Measurements from ENCODE around the gene GULP1. TPM values are rescaled to one million over a fixed set of nuclear protein-coding genes. Genes with fewer than 3 reads are reported as not detected.
A peak's percentile ranks its signal among the peaks of the same experiment; 100 is the strongest.

The GULP1 gene
- total RNA-seq, 2 donors from 2014 or later, result 15.3 to 26.5 TPM

DNA sequence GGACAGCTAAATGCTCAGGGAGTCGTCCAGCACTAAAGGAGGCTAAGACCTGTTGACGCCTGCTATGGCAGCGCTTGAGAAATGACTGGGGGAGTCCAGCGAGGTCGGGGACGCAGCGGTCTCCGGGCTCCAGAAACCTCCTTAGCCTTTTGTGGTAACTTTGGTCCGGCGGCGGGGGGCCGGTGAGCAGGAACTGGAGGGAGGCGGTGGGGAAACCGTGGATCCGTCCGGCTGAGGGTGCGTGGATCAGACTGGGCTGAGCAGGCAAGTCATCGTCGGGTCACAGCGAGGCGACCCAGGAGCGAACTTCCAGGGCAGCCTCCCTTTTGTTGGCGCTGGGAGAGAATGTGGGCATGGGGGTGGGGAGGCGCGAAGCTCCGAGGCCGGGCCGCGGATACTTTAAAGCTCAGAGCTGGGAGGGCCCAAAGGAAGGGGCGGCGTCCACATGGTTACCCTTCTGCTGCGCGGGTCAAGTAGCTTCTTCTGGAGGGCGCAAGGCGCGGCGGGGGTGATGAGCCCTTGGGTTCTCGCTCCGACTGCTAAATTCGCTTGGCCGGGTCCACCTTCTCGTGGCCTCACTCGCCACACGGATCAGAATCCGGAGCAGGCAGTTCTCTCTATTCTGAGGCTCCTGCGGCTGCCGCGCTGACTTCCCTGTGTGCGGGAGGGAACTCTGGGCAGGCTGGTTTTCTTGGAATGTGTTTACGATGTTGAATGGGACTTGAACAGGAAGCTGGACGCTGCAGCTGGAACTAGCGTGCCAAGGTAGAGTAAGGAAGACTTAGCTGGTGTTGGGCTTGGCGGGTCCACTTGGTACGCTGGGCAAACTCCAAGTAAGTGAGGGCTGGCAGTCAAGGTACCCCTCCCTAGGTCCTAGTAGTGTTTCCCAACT, 920 bp downstream of the GULP1 start:
- Mint-ChIP-seq H3K27me3 (ENCODE audit: insufficient read depth) (peaks cover 46% of the 10 kb centered on the region), H3K27ac (peak overlapping the region; percentile 96), H3K4me1 (peaks cover 24% of the 10 kb centered on the region), H3K9me3 (no peaks in the 10 kb centered on the region), H3K36me3 (ENCODE audit: low read depth) (no peaks in the 10 kb centered on the region), H3K4me3 (peak overlapping the region; percentile 84)
- peak; percentile 95 for DNase-seq
- 0 to 1% methylated on average over 22 to 54 of the region's 54 CpGs for WGBS, 2 experiments (ENCODE audit: insufficient coverage in 1 of 2, insufficient read length in 1 of 2)
- H3K36me3 ChIP-seq (ENCODE audit: control insufficient read depth, insufficient read depth, low read length), result no peaks in the 10 kb centered on the region
- peaks cover 5% of the 10 kb centered on the region for H3K9me3 ChIP-seq (ENCODE audit: control insufficient read depth, low read length)
- peaks cover 50% of the 10 kb centered on the region for H3K27me3 ChIP-seq (ENCODE audit: control insufficient read depth, insufficient read depth, low read length, poor library complexity, severe bottlenecking)
- H3K9ac ChIP-seq (ENCODE audit: extremely low read depth, low read length, poor library complexity, severe bottlenecking), result peak overlapping the region; percentile 83
- no peaks in the 10 kb centered on the region for H3K4me1 ChIP-seq (ENCODE audit: control insufficient read depth, insufficient read depth, low read length)
- peak overlapping the region; percentile 94 for H3K27ac ChIP-seq (ENCODE audit: low read depth, low read length)
- TF ChIP-seq, protein P1, sequence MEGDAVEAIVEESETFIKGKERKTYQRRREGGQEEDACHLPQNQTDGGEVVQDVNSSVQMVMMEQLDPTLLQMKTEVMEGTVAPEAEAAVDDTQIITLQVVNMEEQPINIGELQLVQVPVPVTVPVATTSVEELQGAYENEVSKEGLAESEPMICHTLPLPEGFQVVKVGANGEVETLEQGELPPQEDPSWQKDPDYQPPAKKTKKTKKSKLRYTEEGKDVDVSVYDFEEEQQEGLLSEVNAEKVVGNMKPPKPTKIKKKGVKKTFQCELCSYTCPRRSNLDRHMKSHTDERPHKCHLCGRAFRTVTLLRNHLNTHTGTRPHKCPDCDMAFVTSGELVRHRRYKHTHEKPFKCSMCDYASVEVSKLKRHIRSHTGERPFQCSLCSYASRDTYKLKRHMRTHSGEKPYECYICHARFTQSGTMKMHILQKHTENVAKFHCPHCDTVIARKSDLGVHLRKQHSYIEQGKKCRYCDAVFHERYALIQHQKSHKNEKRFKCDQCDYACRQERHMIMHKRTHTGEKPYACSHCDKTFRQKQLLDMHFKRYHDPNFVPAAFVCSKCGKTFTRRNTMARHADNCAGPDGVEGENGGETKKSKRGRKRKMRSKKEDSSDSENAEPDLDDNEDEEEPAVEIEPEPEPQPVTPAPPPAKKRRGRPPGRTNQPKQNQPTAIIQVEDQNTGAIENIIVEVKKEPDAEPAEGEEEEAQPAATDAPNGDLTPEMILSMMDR (conservative IDR thresholded peaks at IDR 0.05), result no peak
- H3K4me3 ChIP-seq (ENCODE audit: low read length), result peak overlapping the region; percentile 84

DNA sequence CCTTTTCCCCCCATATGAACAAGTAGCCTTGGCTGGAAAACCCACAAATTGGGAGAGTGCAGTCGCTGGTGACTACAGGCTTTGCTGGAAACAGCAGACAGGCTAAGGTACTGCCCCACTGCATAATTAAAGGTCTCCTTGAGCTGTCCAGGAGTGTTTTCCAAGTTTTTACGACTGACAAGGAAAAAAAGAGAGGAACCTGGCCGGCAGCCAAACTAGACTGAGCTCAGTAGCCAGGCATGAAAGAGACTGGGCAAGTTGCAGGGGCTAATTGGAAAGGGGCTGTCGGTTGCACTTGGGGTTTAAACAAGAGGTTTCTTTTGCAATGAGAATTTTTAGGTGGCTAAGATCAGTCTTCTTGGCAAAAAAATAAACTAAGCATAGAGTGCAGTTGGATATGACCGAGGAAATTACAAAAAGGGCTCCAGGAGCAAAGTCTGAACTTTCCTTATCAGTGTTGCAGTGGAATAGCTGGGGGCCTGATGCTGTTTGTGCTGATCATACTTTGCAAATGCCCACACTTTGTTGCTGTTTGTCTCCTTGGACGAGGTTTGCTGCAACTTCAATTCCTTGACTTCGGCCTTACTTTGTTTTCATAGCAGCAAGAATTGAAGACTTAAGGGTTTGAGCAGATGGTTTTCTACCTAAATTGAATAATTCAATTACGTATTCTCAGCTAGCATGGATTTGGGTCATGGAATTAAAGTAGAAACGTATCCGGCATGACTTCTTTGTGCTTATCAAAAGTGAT, 2.1 kb downstream of the GULP1 start:
- Histone ChIP-seq H3K9ac (ENCODE audit: extremely low read depth, low read length, poor library complexity, severe bottlenecking) (peak overlapping the region; percentile 83), H3K27me3 (ENCODE audit: control insufficient read depth, insufficient read depth, low read length, poor library complexity, severe bottlenecking) (peaks cover 50% of the 10 kb centered on the region), H3K9me3 (ENCODE audit: control insufficient read depth, low read length) (peaks cover 12% of the 10 kb centered on the region), H3K4me1 (ENCODE audit: control insufficient read depth, insufficient read depth, low read length) (no peaks in the 10 kb centered on the region), H3K36me3 (ENCODE audit: control insufficient read depth, insufficient read depth, low read length) (no peaks in the 10 kb centered on the region), H3K27ac (ENCODE audit: low read depth, low read length) (peak overlapping the region; percentile 54), H3K4me3 (ENCODE audit: low read length) (peak overlapping the region; percentile 84)
- Mint-ChIP-seq H3K27me3 (ENCODE audit: insufficient read depth) (peaks cover 48% of the 10 kb centered on the region), H3K4me3 (peak overlapping the region; percentile 84), H3K4me1 (peaks cover 24% of the 10 kb centered on the region), H3K27ac (peak overlapping the region; percentile 96), H3K36me3 (ENCODE audit: low read depth) (no peaks in the 10 kb centered on the region), H3K9me3 (peaks cover 4% of the 10 kb centered on the region)
- peak; percentile 72 for DNase-seq
- WGBS, 2 experiments (ENCODE audit: insufficient coverage in 1 of 2, insufficient read length in 1 of 2), result 0 to 1% methylated on average over 4 to 10 of the region's 10 CpGs
- TF ChIP-seq, protein P1 (conservative IDR thresholded peaks at IDR 0.05), result no peak

DNA sequence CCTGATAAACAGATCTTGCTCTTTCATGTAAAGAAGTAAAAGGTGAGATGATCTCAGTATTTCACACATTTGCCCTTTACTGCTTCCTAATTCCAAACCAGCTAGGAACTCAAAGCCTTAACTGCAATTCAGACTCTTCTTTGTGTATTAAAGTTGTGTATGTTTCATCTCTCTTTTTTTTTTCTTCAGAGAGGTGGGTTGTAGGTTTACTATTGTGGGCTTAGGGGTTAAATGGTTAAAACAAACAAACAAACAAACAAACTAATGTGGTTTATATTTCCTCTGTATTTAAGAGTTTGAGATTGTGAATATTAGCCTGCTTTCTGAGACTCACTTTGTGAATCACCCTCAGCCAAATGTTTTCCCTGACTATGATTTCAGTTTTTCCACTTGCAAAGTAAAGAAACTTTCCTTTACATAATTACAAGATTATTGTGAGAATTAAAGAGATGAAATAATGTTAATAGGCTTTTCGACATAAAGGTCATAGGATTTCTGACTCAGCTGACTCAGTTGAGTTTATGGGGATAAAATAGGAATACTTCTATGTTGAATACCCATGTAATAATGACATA, 2.8 kb downstream of the GULP1 start:
- TF ChIP-seq, protein P1 (conservative IDR thresholded peaks at IDR 0.05), result no peak
- Mint-ChIP-seq H3K27ac (peak overlapping the region; percentile 96), H3K4me3 (peak overlapping the region; percentile 84), H3K4me1 (peaks cover 24% of the 10 kb centered on the region), H3K9me3 (peaks cover 8% of the 10 kb centered on the region), H3K36me3 (ENCODE audit: low read depth) (no peaks in the 10 kb centered on the region), H3K27me3 (ENCODE audit: insufficient read depth) (peaks cover 53% of the 10 kb centered on the region)
- DNase-seq, result no peak
- Histone ChIP-seq H3K27me3 (ENCODE audit: control insufficient read depth, insufficient read depth, low read length, poor library complexity, severe bottlenecking) (peaks cover 50% of the 10 kb centered on the region), H3K36me3 (ENCODE audit: control insufficient read depth, insufficient read depth, low read length) (no peaks in the 10 kb centered on the region), H3K4me3 (ENCODE audit: low read length) (peak overlapping the region; percentile 84), H3K9ac (ENCODE audit: extremely low read depth, low read length, poor library complexity, severe bottlenecking) (no peak overlapping the region), H3K27ac (ENCODE audit: low read depth, low read length) (peak overlapping the region; percentile 54), H3K4me1 (ENCODE audit: control insufficient read depth, insufficient read depth, low read length) (no peaks in the 10 kb centered on the region), H3K9me3 (ENCODE audit: control insufficient read depth, low read length) (peaks cover 14% of the 10 kb centered on the region)
- WGBS, 2 experiments (ENCODE audit: insufficient coverage in 1 of 2, insufficient read length in 1 of 2), result 29% methylated on average over 1 of the region's 1 CpG; no CpG with 5 or more reads in 1 of the 2 experiments

Data from endodermal cell (in vitro differentiated cells).